ENCODE results near the gene CARD9. TPM values are rescaled to one million over a fixed set of nuclear protein-coding genes. Genes with fewer than 3 reads are reported as not detected.

The CARD9 gene
- total RNA-seq, 1 donor from 2014 or later: 17.6 TPM

DNA sequence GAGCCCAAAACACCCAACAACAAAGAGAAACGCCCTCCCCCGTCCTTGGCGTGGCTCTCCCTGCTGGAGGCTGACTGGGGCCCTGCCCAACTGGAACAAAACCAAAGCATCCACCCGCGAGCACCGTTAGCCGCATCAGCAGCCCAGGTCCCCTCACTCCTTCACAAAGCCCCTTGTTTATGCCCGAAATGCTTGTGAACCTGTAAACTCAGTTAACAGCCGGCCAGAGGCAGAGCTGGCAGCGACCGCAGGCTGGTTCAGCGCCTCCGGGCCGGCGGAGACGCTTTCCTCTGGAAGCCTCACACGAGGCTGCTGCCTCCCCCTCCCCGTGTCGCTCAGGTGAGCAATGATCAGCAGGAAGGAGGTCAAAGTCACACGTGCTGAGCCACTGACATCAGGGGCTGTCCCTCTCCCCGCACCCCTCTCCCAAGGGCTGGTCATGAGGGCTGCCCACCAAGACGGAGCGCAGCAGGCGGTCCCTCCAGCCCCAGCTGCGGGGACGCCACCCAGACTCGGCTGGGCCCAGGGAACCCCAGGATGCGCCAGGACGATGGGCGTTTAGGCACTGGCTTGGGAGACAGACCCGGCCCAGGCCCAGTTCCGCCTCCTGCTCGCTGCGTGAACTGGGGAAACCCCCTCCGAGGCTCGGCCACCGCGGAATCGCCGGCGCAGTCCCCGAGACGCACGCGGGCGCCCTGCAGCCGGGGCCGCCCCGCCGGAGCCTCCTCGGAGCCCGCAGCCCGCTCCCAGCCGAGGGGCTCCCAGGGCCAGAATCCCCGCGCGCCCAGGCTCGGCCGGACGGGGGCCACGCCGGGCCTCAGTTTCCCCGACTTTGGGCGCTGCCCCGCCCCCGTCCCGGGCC, 25.9 kb upstream of the CARD9 start:
- H3K36me3 Mint-ChIP-seq (ENCODE audit: low read depth): peaks cover 63% of the 10 kb centered on the region
- peak overlapping the region; percentile 64 for H3K27ac Mint-ChIP-seq
- peak overlapping the region; percentile 84 for H3K4me3 Mint-ChIP-seq (ENCODE audit: low read depth)
- H3K9me3 Mint-ChIP-seq: no peaks in the 10 kb centered on the region
- no peaks in the 10 kb centered on the region for H3K27me3 Mint-ChIP-seq (ENCODE audit: low read depth)
- DNase-seq (ENCODE audit: low spot score): peak; percentile 39
- intact Hi-C loops (cut with micrococcal nuclease): loop anchor here (1.0 to 10.0 kb wide), 7 partner anchors 11 to 285 kb away; partner anchors contain the start of genes DNLZ, ENTR1, GPSM1 and INPP5E
- H3K4me1 Mint-ChIP-seq (ENCODE audit: low read depth): peaks cover 25% of the 10 kb centered on the region

DNA sequence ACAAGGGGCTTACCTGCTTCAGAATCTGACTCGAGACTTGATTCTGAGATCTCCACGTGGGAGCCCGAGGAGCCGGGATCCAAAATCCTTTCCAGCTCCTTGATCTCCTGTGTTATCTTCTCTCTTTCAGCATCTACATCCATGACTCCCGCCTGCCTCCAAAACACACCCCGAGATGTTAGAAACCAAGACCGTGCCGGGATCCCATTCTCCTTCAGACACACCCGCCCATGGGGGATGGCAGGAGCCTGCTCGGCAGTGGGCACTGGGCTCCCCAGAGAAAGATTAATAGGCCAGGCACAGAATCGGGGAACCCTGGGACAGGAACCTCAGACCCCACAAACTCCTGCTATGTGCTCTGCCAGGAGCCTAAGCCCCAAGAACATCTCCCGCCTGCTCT, 24.8 kb upstream of the CARD9 start:
- H3K36me3 Mint-ChIP-seq (ENCODE audit: low read depth): peaks cover 57% of the 10 kb centered on the region
- H3K9me3 Mint-ChIP-seq: no peaks in the 10 kb centered on the region
- peak overlapping the region; percentile 84 for H3K4me3 Mint-ChIP-seq (ENCODE audit: low read depth)
- peaks cover 15% of the 10 kb centered on the region for H3K4me1 Mint-ChIP-seq (ENCODE audit: low read depth)
- DNase-seq (ENCODE audit: low spot score): no peak
- intact Hi-C loops (cut with micrococcal nuclease): no loop called here
- no peak overlapping the region for H3K27ac Mint-ChIP-seq
- no peaks in the 10 kb centered on the region for H3K27me3 Mint-ChIP-seq (ENCODE audit: low read depth)

DNA sequence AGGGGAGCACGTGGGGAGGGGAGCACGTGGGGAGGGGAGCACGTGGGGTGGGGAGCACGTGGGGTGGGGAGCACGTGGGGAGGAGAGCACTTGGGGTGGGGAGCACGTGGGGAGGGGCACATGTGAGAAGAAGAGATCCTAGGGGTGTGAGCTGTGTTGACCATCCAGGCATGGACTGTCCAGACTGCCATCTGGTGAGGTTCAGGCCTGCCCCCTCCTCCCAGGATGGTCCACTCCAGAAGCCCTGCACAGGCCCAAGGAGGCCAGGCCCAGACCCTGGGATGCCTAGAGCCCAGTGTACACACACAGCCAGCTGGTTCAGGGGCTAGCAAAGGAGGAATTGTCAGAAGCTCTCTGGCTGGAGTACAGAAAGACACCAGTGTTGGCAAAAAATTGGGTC, 24.2 kb upstream of the CARD9 start:
- Mint-ChIP-seq H3K27me3 (ENCODE audit: low read depth) (no peaks in the 10 kb centered on the region), H3K36me3 (ENCODE audit: low read depth) (peaks cover 53% of the 10 kb centered on the region), H3K4me3 (ENCODE audit: low read depth) (no peak overlapping the region), H3K27ac (no peak overlapping the region), H3K4me1 (ENCODE audit: low read depth) (peaks cover 15% of the 10 kb centered on the region), H3K9me3 (no peaks in the 10 kb centered on the region)
- no peak for DNase-seq (ENCODE audit: low spot score)
- intact Hi-C loops (cut with micrococcal nuclease): no loop called here

DNA sequence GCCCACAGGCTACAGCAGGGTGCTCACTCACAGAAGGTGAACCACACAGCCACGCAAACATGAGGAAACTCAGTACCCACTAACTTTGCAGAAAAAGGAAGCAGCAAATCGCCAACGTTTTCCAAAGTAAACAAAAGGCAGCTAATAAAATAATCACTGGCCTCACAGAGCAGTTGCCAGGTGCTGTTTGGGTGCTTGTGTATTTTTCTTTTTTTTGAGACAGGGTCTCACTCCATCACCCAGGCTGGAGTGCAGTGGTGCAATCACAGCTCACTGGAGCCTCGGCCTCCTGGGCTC, 22.7 kb upstream of the CARD9 start:
- intact Hi-C loops (cut with micrococcal nuclease): no loop called here
- Mint-ChIP-seq H3K4me3 (ENCODE audit: low read depth) (no peak overlapping the region), H3K4me1 (ENCODE audit: low read depth) (peaks cover 12% of the 10 kb centered on the region)

DNA sequence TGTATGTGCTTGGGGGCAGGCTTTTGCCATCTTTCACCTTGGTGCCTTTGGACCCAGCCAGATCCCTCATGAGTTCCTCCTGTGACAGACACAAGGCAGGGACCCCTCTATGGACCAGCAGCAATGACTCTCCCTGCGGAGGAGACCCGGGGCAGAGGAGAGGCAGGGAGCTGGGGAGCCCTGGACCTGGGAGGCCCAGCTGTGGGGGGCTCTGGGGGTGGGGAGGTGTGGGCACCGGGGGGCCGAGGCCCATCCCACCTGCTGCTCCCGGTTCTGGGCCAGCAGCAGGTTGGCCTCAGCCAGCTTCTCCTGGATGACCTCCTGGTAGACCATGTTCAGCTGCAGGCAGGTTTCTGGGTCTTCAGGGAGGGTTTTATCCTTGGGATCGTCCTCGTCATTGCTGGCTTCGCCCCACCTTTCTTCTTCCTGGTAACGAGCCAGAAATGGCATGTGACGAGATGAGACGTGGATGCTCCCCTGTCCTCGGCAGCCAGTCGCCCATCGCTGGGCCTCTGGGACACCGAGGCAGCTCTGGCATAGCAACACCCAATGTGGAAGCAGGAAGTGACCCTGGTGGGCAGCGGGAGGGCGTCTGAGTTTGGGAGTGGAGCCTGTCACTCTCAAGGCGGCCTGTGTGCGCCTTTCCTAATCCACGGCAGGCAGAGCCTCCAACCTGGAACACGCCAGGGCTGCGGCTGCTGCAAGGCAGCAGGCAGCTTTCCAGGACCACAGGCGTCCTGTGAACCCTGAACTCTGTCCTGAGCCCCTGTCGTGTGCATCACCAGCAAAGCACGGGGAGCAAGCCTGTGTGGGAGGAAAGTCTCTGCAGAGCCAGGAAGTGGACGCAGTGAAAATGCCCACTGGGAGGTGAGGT, 22.1 kb upstream of the CARD9 start:
- H3K4me3 Mint-ChIP-seq (ENCODE audit: low read depth): no peak overlapping the region
- intact Hi-C loops (cut with micrococcal nuclease): no loop called here
- no peak overlapping the region for H3K27ac Mint-ChIP-seq

More for the DNA sequence above, 22.7 kb upstream of the CARD9 start:
- no peaks in the 10 kb centered on the region for H3K27me3 Mint-ChIP-seq (ENCODE audit: low read depth)
- H3K27ac Mint-ChIP-seq: no peak overlapping the region
- no peak for DNase-seq (ENCODE audit: low spot score)
- peaks cover 49% of the 10 kb centered on the region for H3K36me3 Mint-ChIP-seq (ENCODE audit: low read depth)
- H3K9me3 Mint-ChIP-seq: no peaks in the 10 kb centered on the region

DNA sequence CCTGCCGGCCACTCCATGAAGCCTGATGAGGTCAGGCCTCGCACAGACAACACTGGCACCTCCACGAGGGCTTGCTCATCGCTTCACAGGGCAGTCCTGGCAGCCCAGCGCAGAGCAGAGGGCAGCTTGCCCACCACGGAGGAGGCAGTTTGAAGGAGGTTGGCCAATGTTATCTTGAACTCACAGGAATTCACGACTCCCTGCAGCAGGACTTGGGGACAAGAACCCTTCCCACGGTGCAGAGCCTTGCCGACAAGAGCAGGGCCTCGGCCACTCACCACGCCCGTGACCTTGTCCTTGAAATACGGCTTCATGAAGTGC, 21.5 kb upstream of the CARD9 start:
- peaks cover 52% of the 10 kb centered on the region for H3K36me3 Mint-ChIP-seq (ENCODE audit: low read depth)
- H3K4me1 Mint-ChIP-seq (ENCODE audit: low read depth): peaks cover 12% of the 10 kb centered on the region
- H3K27me3 Mint-ChIP-seq (ENCODE audit: low read depth): no peaks in the 10 kb centered on the region
- DNase-seq (ENCODE audit: low spot score): no peak
- intact Hi-C loops (cut with micrococcal nuclease): no loop called here
- no peak overlapping the region for H3K27ac Mint-ChIP-seq
- H3K9me3 Mint-ChIP-seq: no peaks in the 10 kb centered on the region
- no peak overlapping the region for H3K4me3 Mint-ChIP-seq (ENCODE audit: low read depth)

More for the DNA sequence above, 22.1 kb upstream of the CARD9 start:
- no peak for DNase-seq (ENCODE audit: low spot score)
- H3K27me3 Mint-ChIP-seq (ENCODE audit: low read depth): no peaks in the 10 kb centered on the region
- peaks cover 12% of the 10 kb centered on the region for H3K4me1 Mint-ChIP-seq (ENCODE audit: low read depth)
- no peaks in the 10 kb centered on the region for H3K9me3 Mint-ChIP-seq
- H3K36me3 Mint-ChIP-seq (ENCODE audit: low read depth): peaks cover 50% of the 10 kb centered on the region

DNA sequence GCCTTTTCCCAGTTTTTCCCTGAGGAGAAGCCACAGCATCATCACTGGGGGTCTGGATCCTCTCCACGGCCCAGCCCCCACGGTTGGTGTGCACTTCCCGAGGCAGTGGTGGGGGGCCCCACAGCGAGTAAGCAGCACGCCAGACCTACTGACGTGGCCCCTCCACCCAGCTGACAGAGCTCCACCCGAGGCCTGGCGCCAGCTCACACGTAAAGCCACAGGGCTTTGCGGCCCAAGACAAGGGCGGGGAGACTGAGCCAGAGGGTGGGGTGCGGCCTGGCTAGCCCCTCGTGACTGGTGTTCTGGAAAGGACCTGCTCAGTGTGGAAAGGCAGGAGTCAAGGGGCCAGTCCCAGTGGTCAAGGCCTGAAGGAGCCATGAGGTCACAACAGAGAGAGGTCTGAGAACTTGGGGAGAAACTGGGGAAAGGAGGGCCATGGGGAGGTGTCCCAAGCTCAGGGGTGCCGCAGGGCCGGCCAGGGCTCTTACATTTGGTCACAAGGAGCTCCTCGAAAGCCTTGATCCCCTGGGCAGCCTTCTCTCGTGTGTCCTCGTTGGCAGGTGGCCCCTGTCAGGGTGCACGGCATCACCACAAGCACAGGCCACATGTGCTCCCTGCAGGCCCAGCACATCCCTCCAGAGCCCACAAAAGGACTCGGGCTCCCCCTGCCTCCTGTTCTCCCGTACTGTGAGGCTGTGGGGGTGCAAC, 21.0 kb upstream of the CARD9 start:
- peaks cover 14% of the 10 kb centered on the region for H3K4me1 Mint-ChIP-seq (ENCODE audit: low read depth)
- no peaks in the 10 kb centered on the region for H3K9me3 Mint-ChIP-seq
- H3K36me3 Mint-ChIP-seq (ENCODE audit: low read depth): peaks cover 57% of the 10 kb centered on the region
- DNase-seq (ENCODE audit: low spot score): no peak
- H3K27me3 Mint-ChIP-seq (ENCODE audit: low read depth): no peaks in the 10 kb centered on the region
- no peak overlapping the region for H3K4me3 Mint-ChIP-seq (ENCODE audit: low read depth)
- intact Hi-C loops (cut with micrococcal nuclease): no loop called here
- no peak overlapping the region for H3K27ac Mint-ChIP-seq

DNA sequence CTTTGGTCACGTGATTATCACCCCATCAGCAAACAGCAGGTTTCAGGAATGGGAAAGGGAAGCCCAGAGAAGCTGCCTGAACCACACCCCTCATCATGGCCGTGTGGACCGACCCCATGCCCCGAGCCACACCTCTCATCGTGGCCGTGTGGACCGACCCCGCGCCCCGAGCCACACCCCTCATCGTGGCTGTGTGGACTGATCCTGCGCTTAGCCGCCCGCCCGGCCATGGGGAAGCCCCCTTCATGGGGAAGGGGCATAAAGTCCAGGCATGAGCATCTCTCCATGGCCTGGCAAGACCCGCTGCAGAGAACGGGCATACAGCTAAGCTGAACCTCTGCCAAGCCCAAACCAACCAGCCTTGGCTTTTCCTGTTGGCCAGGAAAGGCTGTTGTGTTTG, 20.1 kb upstream of the CARD9 start:
- H3K27ac Mint-ChIP-seq: no peak overlapping the region
- no peaks in the 10 kb centered on the region for H3K9me3 Mint-ChIP-seq
- peaks cover 58% of the 10 kb centered on the region for H3K36me3 Mint-ChIP-seq (ENCODE audit: low read depth)
- no peak for DNase-seq (ENCODE audit: low spot score)
- peaks cover 6% of the 10 kb centered on the region for H3K4me1 Mint-ChIP-seq (ENCODE audit: low read depth)
- no peak overlapping the region for H3K4me3 Mint-ChIP-seq (ENCODE audit: low read depth)
- no peaks in the 10 kb centered on the region for H3K27me3 Mint-ChIP-seq (ENCODE audit: low read depth)
- intact Hi-C loops (cut with micrococcal nuclease): no loop called here

DNA sequence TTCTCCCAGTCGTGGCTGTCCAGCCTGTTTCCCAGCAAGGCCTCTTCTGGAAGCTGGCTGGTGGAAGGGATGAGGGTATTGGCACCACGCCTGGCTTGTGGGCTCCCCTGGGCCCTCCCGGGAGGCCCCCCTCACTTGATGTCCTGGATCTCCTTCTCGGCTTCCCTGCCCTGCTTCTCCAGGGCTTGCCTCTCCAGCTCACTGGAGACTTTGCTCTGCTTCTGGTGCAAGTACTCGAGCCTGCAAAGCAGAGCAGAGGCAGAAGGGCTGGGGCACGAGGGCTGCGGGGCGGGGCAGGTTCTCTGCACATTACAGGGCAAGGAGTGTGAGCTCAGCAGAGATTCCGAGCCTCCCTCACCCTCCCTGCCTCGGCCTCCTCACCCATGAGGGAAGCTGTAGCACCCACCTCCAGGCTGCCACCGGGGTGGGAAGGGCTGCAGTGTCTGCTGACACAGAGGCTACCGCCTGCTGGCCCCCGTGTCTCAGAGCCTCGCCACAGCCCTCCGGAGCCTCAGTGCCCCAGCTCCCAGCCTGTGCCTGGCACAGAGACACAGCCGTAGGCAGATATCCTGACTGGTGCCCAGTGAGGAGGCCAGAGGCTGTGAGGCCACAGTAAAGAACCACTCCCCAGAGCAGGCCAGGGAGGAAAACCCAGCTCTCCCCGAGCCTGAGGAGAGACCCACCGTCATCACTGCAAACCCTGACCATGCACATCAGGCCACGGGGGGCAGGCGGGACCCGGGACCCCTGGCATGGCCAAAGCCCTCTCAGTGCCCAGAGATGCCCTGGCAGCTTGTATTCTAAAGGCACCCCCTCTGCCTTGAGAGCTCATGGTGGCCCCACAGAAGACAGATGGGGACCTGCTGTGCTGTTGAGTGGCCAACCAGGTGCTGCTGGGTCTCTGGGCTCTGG, 19.3 kb upstream of the CARD9 start:
- Mint-ChIP-seq H3K36me3 (ENCODE audit: low read depth) (peaks cover 60% of the 10 kb centered on the region), H3K27ac (no peak overlapping the region), H3K4me3 (ENCODE audit: low read depth) (no peak overlapping the region), H3K27me3 (ENCODE audit: low read depth) (no peaks in the 10 kb centered on the region), H3K4me1 (ENCODE audit: low read depth) (peaks cover 2% of the 10 kb centered on the region), H3K9me3 (no peaks in the 10 kb centered on the region)
- DNase-seq (ENCODE audit: low spot score): no peak
- intact Hi-C loops (cut with micrococcal nuclease): no loop called here

DNA sequence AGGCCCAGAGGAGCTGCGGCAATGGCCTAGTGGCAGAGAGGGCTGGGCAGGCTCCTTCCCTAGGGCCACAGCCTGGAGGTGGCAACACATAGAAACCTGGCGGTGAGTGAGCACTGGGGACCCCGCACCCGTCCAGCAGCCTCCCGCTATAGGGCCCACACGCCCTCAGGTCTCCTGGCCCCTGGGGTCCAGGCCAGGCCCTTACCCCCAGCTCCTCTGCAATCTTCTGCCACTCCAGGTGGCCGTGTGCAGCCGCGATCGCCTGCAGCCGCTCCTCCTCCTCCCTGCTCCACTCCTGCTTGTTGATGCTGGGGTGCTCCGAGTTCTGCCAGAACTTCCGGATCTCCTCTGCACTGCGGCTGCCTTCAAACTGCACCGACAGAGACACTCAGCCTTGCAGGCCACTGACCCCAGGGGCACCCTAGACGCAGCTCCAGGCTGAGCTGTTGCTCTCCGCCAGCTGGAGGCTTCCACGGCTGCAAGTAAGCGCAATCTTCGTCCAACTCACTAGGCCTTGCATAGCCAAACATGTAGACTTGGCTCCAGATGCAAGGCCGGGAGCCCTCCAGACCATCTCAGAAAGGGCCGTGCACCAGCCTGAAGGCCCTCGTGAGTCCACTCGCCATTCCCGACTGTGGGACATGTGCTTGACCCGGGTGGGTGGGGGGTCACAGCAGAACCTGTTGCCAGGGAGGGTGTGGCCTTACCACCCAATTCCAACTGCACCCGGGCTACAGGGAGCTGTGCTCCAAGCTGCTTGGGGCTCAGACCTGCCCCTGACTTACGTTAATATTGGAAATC, 18.5 kb upstream of the CARD9 start:
- H3K9me3 Mint-ChIP-seq: no peaks in the 10 kb centered on the region
- DNase-seq (ENCODE audit: low spot score): no peak
- intact Hi-C loops (cut with micrococcal nuclease): no loop called here
- H3K36me3 Mint-ChIP-seq (ENCODE audit: low read depth): peaks cover 65% of the 10 kb centered on the region
- H3K27me3 Mint-ChIP-seq (ENCODE audit: low read depth): no peaks in the 10 kb centered on the region
- H3K27ac Mint-ChIP-seq: no peak overlapping the region
- H3K4me1 Mint-ChIP-seq (ENCODE audit: low read depth): peaks cover 2% of the 10 kb centered on the region
- no peak overlapping the region for H3K4me3 Mint-ChIP-seq (ENCODE audit: low read depth)

DNA sequence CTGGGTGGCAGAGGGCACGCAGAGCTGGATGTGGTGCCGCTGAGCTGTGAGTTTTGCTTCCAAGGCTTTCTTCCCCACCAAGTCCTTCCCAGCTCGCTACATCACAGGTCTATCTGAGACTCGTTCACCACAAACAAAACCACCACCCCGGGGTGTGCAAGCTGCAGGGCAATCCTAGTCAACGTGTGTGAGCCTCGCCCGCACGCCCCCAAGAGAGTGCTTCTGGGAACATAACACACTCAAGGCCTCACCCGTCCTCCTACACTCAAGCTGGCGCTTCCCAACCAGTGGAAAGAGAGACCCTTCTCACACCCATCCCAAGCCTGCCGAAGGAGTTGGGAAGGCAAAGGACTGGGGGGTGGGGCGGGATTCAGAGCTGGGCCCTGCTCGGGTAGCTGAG, 15.9 kb upstream of the CARD9 start:
- intact Hi-C loops (cut with micrococcal nuclease): no loop called here
- Mint-ChIP-seq H3K27me3 (ENCODE audit: low read depth) (no peaks in the 10 kb centered on the region), H3K27ac (no peak overlapping the region), H3K4me3 (ENCODE audit: low read depth) (no peak overlapping the region), H3K9me3 (no peaks in the 10 kb centered on the region), H3K4me1 (ENCODE audit: low read depth) (peaks cover 18% of the 10 kb centered on the region), H3K36me3 (ENCODE audit: low read depth) (peaks cover 69% of the 10 kb centered on the region)
- DNase-seq (ENCODE audit: low spot score): no peak
